ENCODE results near the gene GAB1. TPM values are rescaled to one million over a fixed set of nuclear protein-coding genes. Genes with fewer than 3 reads are reported as not detected.
A peak's percentile ranks its signal among the peaks of the same experiment; 100 is the strongest.

The GAB1 gene
- total and polyA plus RNA-seq, 2 of the 13 experiments (the other 11 are each of a cell fraction or from before 2014, with no cell fraction given) = 8.7 to 14.7 TPM

GRCh38 chr4:143513314-143514168 is 176.9 kb downstream of the GAB1 start, which contains the start of gene SMARCA5 (continued):
- TF ChIP-seq ZSCAN30 (CRISPR knock-in tag; IDR thresholded peaks at IDR 0.05) (no peak), SRY (CRISPR knock-in tag; IDR thresholded peaks at IDR 0.05) (peak; percentile 79; the same call in 1 of the 2 replicates), ZNF510 (CRISPR knock-in tag; IDR thresholded peaks at IDR 0.05; ENCODE audit: low read depth) (no peak), ZFAT (CRISPR knock-in tag; conservative IDR thresholded peaks at IDR 0.05) (no peak)

GRCh38 chr4:143514169-143514495 is 177.5 kb downstream of the GAB1 start:
- Histone ChIP-seq H3K27ac (ENCODE audit: extremely low read length, insufficient read depth, low read length) (peak overlapping the region; percentile 87), H2AFZ (ENCODE audit: low read length) (no peak overlapping the region), H3K36me3 (replicated peaks in 1 of 2; ENCODE audit: control insufficient read depth in 1 of 2, insufficient read depth in 2 of 2, low read length in 2 of 2) (peaks cover 0 to 18% of the 10 kb centered on the region in 2 experiments; a peak in 2 of 5 replicates), H4K20me1 (ENCODE audit: insufficient read depth, low read length) (peaks cover 25% of the 10 kb centered on the region), H3K4me3 (replicated peaks in 1 of 3; ENCODE audit: insufficient read depth in 1 of 3, low read depth in 2 of 3, low read length in 3 of 3) (peak overlapping the region; percentile 83 to 93 (median 87)), H3K9me3 (ENCODE audit: low read length) (no peaks in the 10 kb centered on the region), H3K27me3 (ENCODE audit: control insufficient read depth in 1 of 2, insufficient read depth in 2 of 2, low read length in 2 of 2) (no peaks in the 10 kb centered on the region; a peak in 1 of 5 replicates), H3K79me2 (ENCODE audit: insufficient read depth, low read length) (peaks cover 52% of the 10 kb centered on the region), H3K4me2 (ENCODE audit: low read depth, low read length) (peak overlapping the region; percentile 84), H3K9ac (ENCODE audit: insufficient read depth, low read depth, low read length) (peak overlapping the region; percentile 94), H3K4me1 (ENCODE audit: insufficient read depth, low read length) (peaks cover 44% of the 10 kb centered on the region)
- BruUV-seq (replicated peaks) = no TSS peak
- in situ Hi-C loops (cut with HindIII; ENCODE audit: extremely low pct_ligation_motif_present, low pct_unique_long_range_greater_than_20kb) (loop anchor here (10.0 to 25.0 kb wide), 2 partner anchors 329 to 1598 kb away; partner anchors contain the start of gene USP38), intact Hi-C loops (cut with micrococcal nuclease; ENCODE audit: unreplicated experiment) (loop anchor here (10.0 kb wide), 3 partner anchors 179 to 329 kb away; partner anchors contain the start of genes GAB1 and USP38)
- ATAC-seq (no peak), DNase-seq (ENCODE audit: low spot score) (no peak), FAIRE-seq (no peak)
- ChIA-PET CTCF (ENCODE audit: low intra/inter-chr PET ratio, low total read pairs) (no interaction called here), POLR2A (interaction anchor here (1.2 to 1.8 kb wide), 5 partner anchors 11 to 329 kb away, joined by 3 to 8 read pairs (median 4); partner anchors contain the start of genes GAB1 and USP38)
- WGBS (ENCODE audit: low lambda C conversion rate) = under 1% methylated on average over 9 of the region's 13 CpGs
- TF ChIP-seq SNAPC2 (CRISPR knock-in tag; IDR thresholded peaks at IDR 0.05) = no peak
- no peak for TF ChIP-seq ZNF468 (CRISPR knock-in tag; IDR thresholded peaks at IDR 0.05)
- TF ChIP-seq ZNF451 (CRISPR knock-in tag; IDR thresholded peaks at IDR 0.05) = 0 out of 2 replicates have a peak, but pooled peaks have one; percentile 4
- no peak for TF ChIP-seq GATAD1 (CRISPR knock-in tag; IDR thresholded peaks at IDR 0.05)
- no peak for TF ChIP-seq ATF7 (IDR thresholded peaks at IDR 0.05)
- TF ChIP-seq ATF7 (CRISPR knock-in tag; IDR thresholded peaks at IDR 0.05) = 0 out of 2 replicates have a peak, but pooled peaks have one; percentile 2
- no peak for TF ChIP-seq RFXANK (CRISPR knock-in tag; IDR thresholded peaks at IDR 0.05)
- 0 out of 2 replicates have a peak, but pooled peaks have one; percentile 37 for TF ChIP-seq ZNF670 (CRISPR knock-in tag; IDR thresholded peaks at IDR 0.05; ENCODE audit: borderline replicate concordance)
- no peak for TF ChIP-seq MAZ (IDR thresholded peaks at IDR 0.05; ENCODE audit: borderline replicate concordance, low read depth, low read length)
- peak; percentile 10; the same call in 1 of the 2 replicates for TF ChIP-seq MAZ (CRISPR knock-in tag; IDR thresholded peaks at IDR 0.05; ENCODE audit: low read depth)
- TF ChIP-seq, protein P1, sequence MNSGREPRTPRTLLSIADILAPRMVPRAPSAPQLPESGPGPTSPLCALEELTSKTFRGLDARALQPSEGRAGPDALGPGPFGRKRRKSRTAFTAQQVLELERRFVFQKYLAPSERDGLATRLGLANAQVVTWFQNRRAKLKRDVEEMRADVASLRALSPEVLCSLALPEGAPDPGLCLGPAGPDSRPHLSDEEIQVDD (CRISPR knock-in tag; IDR thresholded peaks at IDR 0.05; ENCODE audit: borderline replicate concordance) = 0 out of 2 replicates have a peak, but pooled peaks have one; percentile 15
- TF ChIP-seq ZSCAN31 (CRISPR knock-in tag; IDR thresholded peaks at IDR 0.05; ENCODE audit: low read depth) = 0 out of 2 replicates have a peak, but pooled peaks have one; percentile 34
- TF ChIP-seq ZNF512 (CRISPR knock-in tag; IDR thresholded peaks at IDR 0.05) = 0 out of 2 replicates have a peak, but pooled peaks have one; percentile 5
- TF ChIP-seq HMGXB4 (CRISPR knock-in tag; IDR thresholded peaks at IDR 0.05; ENCODE audit: borderline replicate concordance in 1 of 2, low read depth in 1 of 2) = peak in 1 of 2 experiments; percentile 9; a peak in 2 of 4 replicates
